GM12878 (cell line): ENCODE data around the gene ATXN1. TPM values are rescaled to one million over a fixed set of nuclear protein-coding genes. Genes with fewer than 3 reads are reported as not detected.
"Not testable (repeated sequence)": the region's sequence is repeated elsewhere in the genome, so short reads cannot be mapped to it uniquely, and the experiment has no call there.

Source experiments
- ATAC-seq: fragments of 200-7000 bp; cut with Tn5 transposase; 3 replicates; pipeline ENCODE4 v1.9.1; 2020; ENCODE audit warnings: mild to moderate bottlenecking, moderate library complexity
- BruUV-seq: library from RNA; stranded (reverse); fragments of 400-500 nt; replicated peaks from 2 replicates; lab custom pipeline; 2021; lab: Mats Ljungman, UMichigan
- CTCF ChIA-PET: fragments of 300-600 bp; sonication (Branson Sonifier 250); formaldehyde crosslinking; extraction: SDS; loops from one replicate; lab custom pipeline; 2021; ENCODE audit warnings: inconsistent platforms; lab: Yijun Ruan, JAX
- POLR2A ChIA-PET: fragments of 350-600 bp; formaldehyde crosslinking; extraction: SDS; loops from one replicate; lab custom pipeline; 2021; ENCODE audit warnings: inconsistent platforms; lab: Charles Lee
- RAD21 ChIA-PET: fragments of 300-600 bp; sonication (Branson Sonifier 250); formaldehyde crosslinking; loops from one replicate; lab custom pipeline; 2023; ENCODE audit warnings: antibody characterized with exemption; ENCODE audit not compliant: unreplicated experiment; lab: Charles Lee
- SMC1A ChIA-PET: fragments of 300-600 bp; sonication (Branson Sonifier 250); formaldehyde crosslinking; loops from one replicate; lab custom pipeline; 2023; ENCODE audit not compliant: unreplicated experiment, uncharacterized antibody; lab: Charles Lee
- DNase-seq: peaks from one replicate; pipeline ENCODE4 v3.0.0-alpha.2; 2011; ENCODE audit warnings: low read depth, low spot score
- FAIRE-seq: peaks from 3 replicates; lab custom pipeline; 2011; peaks lifted over from hg19 to GRCh38; lab: Jason Lieb, UNC
- H2AFZ ChIP-seq: 2 replicates; pipeline ENCODE4 v1.6.0; 2011; ENCODE audit warnings: low read depth, low read length, control low read depth; ENCODE audit not compliant: control insufficient read depth
- H3K27ac ChIP-seq: 2 replicates; pipeline ENCODE4 v1.5.1; 2011; ENCODE audit warnings: control low read depth; ENCODE audit not compliant: control insufficient read depth, insufficient read depth
- H3K27me3 ChIP-seq, 2 experiments: replicated peaks in 1 of 2; 2 replicates each; pipeline versions ENCODE4 v1.6.0 to v1.6.1; 2011; ENCODE audit warnings: low read length in 1 of 2; ENCODE audit not compliant: control insufficient read depth in 2 of 2, insufficient read depth in 2 of 2
- H3K36me3 ChIP-seq, 2 experiments: 2 replicates each; pipeline ENCODE4 v1.5.1; 2011; ENCODE audit warnings: low read length in 1 of 2; ENCODE audit not compliant: control insufficient read depth in 2 of 2, insufficient read depth in 2 of 2
- H3K4me1 ChIP-seq: 2 replicates; pipeline ENCODE4 v1.6.1; 2011; ENCODE audit warnings: mild to moderate bottlenecking, low read length, moderate library complexity, mixed read lengths; ENCODE audit not compliant: control insufficient read depth, insufficient read depth
- H3K4me2 ChIP-seq: 2 replicates; pipeline ENCODE4 v1.6.0; 2011; ENCODE audit warnings: control low read depth; ENCODE audit not compliant: control insufficient read depth, insufficient read depth
- H3K4me3 ChIP-seq: fragments of 200-600 bp; sonication (generic); 2 replicates; pipeline ENCODE4 v1.5.1; 2016
- H3K79me2 ChIP-seq: 2 replicates; pipeline ENCODE4 v1.6.0; 2011; ENCODE audit warnings: low read length; ENCODE audit not compliant: control insufficient read depth, insufficient read depth
- H3K9ac ChIP-seq: 2 replicates; pipeline ENCODE4 v1.8.0; 2011; ENCODE audit warnings: low read length, control low read depth, mixed read lengths; ENCODE audit not compliant: control insufficient read depth, insufficient read depth
- H3K9me3 ChIP-seq: replicated peaks from 3 replicates; pipeline ENCODE4 v1.5.1; 2011; ENCODE audit warnings: mild to moderate bottlenecking, low read length; ENCODE audit not compliant: control insufficient read depth, insufficient read depth
- H4K20me1 ChIP-seq: 2 replicates; pipeline ENCODE4 v1.6.0; 2011; ENCODE audit not compliant: control insufficient read depth, insufficient read depth
- BMI1 ChIP-seq: fragments of 450-650 bp; IDR thresholded peaks from 2 replicates; pipeline ENCODE4 v1.6.1; 2016; ENCODE audit warnings: mild to moderate bottlenecking, moderate library complexity, borderline replicate concordance
- CBX3 ChIP-seq: fragments of 200-600 bp; sonication (generic); IDR thresholded peaks from 2 replicates; pipeline ENCODE4 v1.6.1; 2016; ENCODE audit warnings: low read depth, borderline replicate concordance
- ESRRA ChIP-seq: IDR thresholded peaks from 2 replicates; pipeline ENCODE4 v1.6.1; 2012; ENCODE audit warnings: mild to moderate bottlenecking, low read length, improper control_type of control experiment
- EZH2 ChIP-seq: IDR thresholded peaks from 2 replicates; pipeline ENCODE4 v1.6.1; 2012; ENCODE audit warnings: low read depth, mild to moderate bottlenecking, control low read depth, inconsistent platforms, low read length, borderline replicate concordance; ENCODE audit not compliant: control insufficient read depth
- JUNB ChIP-seq: IDR thresholded peaks from 2 replicates; pipeline ENCODE4 v1.6.1; 2016; ENCODE audit warnings: antibody characterized with exemption, mild to moderate bottlenecking
- MEF2B ChIP-seq: fragments of 450-650 bp; IDR thresholded peaks from 2 replicates; pipeline ENCODE4 v1.6.1; 2018; ENCODE audit warnings: mild to moderate bottlenecking, moderate library complexity; ENCODE audit not compliant: partially characterized antibody, poor library complexity, severe bottlenecking
- NFYB ChIP-seq: IDR thresholded peaks from 2 replicates; pipeline ENCODE4 v1.6.1; 2011; ENCODE audit warnings: low read depth, mild to moderate bottlenecking, low read length, improper control_type of control experiment, moderate library complexity; ENCODE audit not compliant: insufficient read depth
- SMARCA5 ChIP-seq: fragments of 450-650 bp; IDR thresholded peaks from 2 replicates; pipeline ENCODE4 v1.6.1; 2017; ENCODE audit warnings: mild to moderate bottlenecking
- SUPT20H ChIP-seq: IDR thresholded peaks from 2 replicates; pipeline ENCODE4 v1.6.1; 2011; ENCODE audit warnings: low read depth, mild to moderate bottlenecking, low read length, moderate library complexity, borderline replicate concordance; ENCODE audit not compliant: control insufficient read depth
- ZNF274 ChIP-seq: IDR thresholded peaks from one replicate; pipeline ENCODE4 v1.8.0; 2011; ENCODE audit not compliant: insufficient read length, insufficient read depth
- ZNF384 ChIP-seq: IDR thresholded peaks from 2 replicates; pipeline ENCODE4 v1.6.1; 2012; ENCODE audit warnings: low read depth, mild to moderate bottlenecking, low read length, improper control_type of control experiment, borderline replicate concordance
- ZNF622 ChIP-seq: fragments of 450-650 bp; IDR thresholded peaks from 2 replicates; pipeline ENCODE4 v1.6.1; 2017; ENCODE audit warnings: mild to moderate bottlenecking, inconsistent platforms
- WGBS: methylation state at CpG from one replicate; pipeline ENCODE4 v1.1.6; 2016; ENCODE audit warnings: low lambda C conversion rate; ENCODE audit not compliant: insufficient replicate concordance, insufficient coverage; ENCODE audit errors: missing lambda C conversion rate; 5-methylcytosine and 5-hydroxymethylcytosine counted together
- in situ Hi-C: fragments of 300-500 bp; cut with MboI; formaldehyde crosslinking; loops from 9 replicates; pipeline ENCODE4 v1.14.3; 2018; ENCODE audit warnings: mixed read lengths
- intact Hi-C: fragments of 100-400 bp; cut with micrococcal nuclease; formaldehyde crosslinking; loops from one replicate; pipeline ENCODE4 v1.14.2; 2022; ENCODE audit not compliant: unreplicated experiment
- polyA plus RNA-seq, 11 experiments: library from polyadenylated mRNA; depleted of rRNA in 4 of 11; unstranded in 6 of 11; stranded (reverse) in 5 of 11; fragments of >200 nt; fragmentation: Nextera tagmentation in 4 of 11; fragmentation: Illumina TruSeq in 1 of 11; extraction: Ambion mirVana in 4 of 11; extraction: Trizol in 1 of 11; gene quantifications; 1 replicate in 1 of 11; 2 replicates in 10 of 11; pipeline versions ENCODE4 v1.2.1 to v1.2.3, GENCODE V29; 2011 to 2016; ENCODE audit warnings: inconsistent platforms in 2 of 11, missing spikeins in 2 of 11, low read depth in 1 of 11
- total RNA-seq, 4 experiments: library from RNA; depleted of rRNA in 3 of 4; stranded (reverse); fragments of >200 nt in 3 of 4; fragmentation: Illumina TruSeq in 1 of 4; extraction: Trizol in 1 of 4; gene quantifications; 2 replicates each; pipeline versions ENCODE4 v1.2.1 to v1.2.3, GENCODE V29; 2013 to 2021
- TF ChIP-seq, protein P1 (sequence below): IDR thresholded peaks from 2 replicates; pipeline ENCODE4 v1.6.1; 2011; ENCODE audit warnings: borderline replicate concordance, low read depth, mild to moderate bottlenecking, moderate library complexity, mixed read lengths, low read length; ENCODE audit not compliant: insufficient read depth; ENCODE audit errors: extremely low read length
- TF ChIP-seq, protein P2 (sequence below): IDR thresholded peaks from 2 replicates; pipeline ENCODE4 v1.6.1; 2012; ENCODE audit warnings: low read depth, low read length, improper control_type of control experiment

Gene ATXN1
- total and polyA plus RNA-seq, 10 of the 15 experiments (the other 5 are each of a cell fraction or from before 2014, with no cell fraction given) = 12.2 to 51.2 (median 20.5) TPM

- BruUV-seq, DNase-seq, H3K27me3 ChIP-seq, H3K9ac ChIP-seq, H3K9me3 ChIP-seq, H3K4me3 ChIP-seq, intact Hi-C loops, H3K36me3 ChIP-seq, FAIRE-seq, in situ Hi-C loops, H3K27ac ChIP-seq, H3K79me2 ChIP-seq, ATAC-seq, H3K4me2 ChIP-seq, H4K20me1 ChIP-seq, H2AFZ ChIP-seq: not testable (repeated sequence)
- POLR2A ChIA-PET = interaction anchor here (1.0 kb wide), 1 partner anchor 110 kb away, joined by 3 read pairs; no protein-coding TSS in a partner anchor
- CTCF ChIA-PET = interaction anchor here (1.1 to 2.5 kb wide), 6 partner anchors 8 to 195 kb away, joined by 3 to 7 read pairs (median 4); no protein-coding TSS in a partner anchor
- H3K4me1 ChIP-seq = peaks cover 11% of the 10 kb centered on the region
- 67% methylated on average over 3 of the region's 7 CpGs for WGBS
- SMC1A ChIA-PET = interaction anchor here (0.7 to 3.5 kb wide), 7 partner anchors 8 to 303 kb away, joined by 3 to 18 read pairs (median 4); no protein-coding TSS in a partner anchor
- RAD21 ChIA-PET = interaction anchor here (0.9 to 2.4 kb wide), 3 partner anchors 8 to 193 kb away, joined by 3 to 10 read pairs (median 4); no protein-coding TSS in a partner anchor
These were observed 54.8 kb downstream of the ATXN1 start for GRCh38 chr6:16706491-16706890.

DNA sequence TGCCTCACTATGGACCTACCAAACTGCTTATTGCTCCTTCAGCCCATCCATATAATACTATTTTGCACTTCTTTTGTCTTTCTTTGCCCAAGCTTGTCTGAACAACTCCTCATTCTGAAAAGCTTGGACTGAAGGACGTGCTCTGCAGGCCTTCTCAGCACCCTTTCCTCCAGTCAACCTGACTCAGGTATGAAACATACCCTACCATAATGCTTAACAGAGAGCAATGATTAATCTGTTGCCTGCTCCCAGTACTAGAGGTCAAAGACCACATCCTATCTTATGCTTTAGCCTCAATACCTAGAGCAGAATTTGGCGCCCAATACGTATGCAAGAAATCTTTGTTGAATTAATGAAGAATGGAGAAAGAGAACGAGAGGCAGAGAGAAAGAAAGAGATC is 55.2 kb downstream of the ATXN1 start:
- CTCF ChIA-PET = no interaction called here
- Histone ChIP-seq H3K27me3 (no peaks in the 10 kb centered on the region), H3K36me3 (no peaks in the 10 kb centered on the region), H3K79me2 (no peaks in the 10 kb centered on the region; the same call in none of the 2 replicates), H3K9me3 (no peaks in the 10 kb centered on the region; the same call in 2 of the 3 replicates), H3K4me1 (peaks cover 11% of the 10 kb centered on the region), H3K9ac (no peak overlapping the region), H4K20me1 (no peaks in the 10 kb centered on the region), H3K27ac (no peak overlapping the region), H3K4me3 (no peak overlapping the region), H2AFZ (no peak overlapping the region), H3K4me2 (no peak overlapping the region)
- in situ Hi-C loops = no loop called here
- SMC1A ChIA-PET = interaction anchor here (1.6 to 3.5 kb wide), 2 partner anchors 8 to 114 kb away, joined by 4 to 18 read pairs; no protein-coding TSS in a partner anchor
- intact Hi-C loops = no loop called here
- no TSS peak for BruUV-seq
- DNase-seq (no peak), FAIRE-seq (no peak), ATAC-seq (no peak)
- WGBS = 88% methylated on average over 4 of the region's 4 CpGs
- RAD21 ChIA-PET = no interaction called here
- POLR2A ChIA-PET = interaction anchor here (0.6 kb wide), 1 partner anchor 25 kb away, joined by 6 read pairs; no protein-coding TSS in a partner anchor
- no peak for TF ChIP-seq BMI1
- TF ChIP-seq NFYB = no peak
- no peak for TF ChIP-seq ZNF274
- TF ChIP-seq CBX3 = no peak
- TF ChIP-seq, protein P1, sequence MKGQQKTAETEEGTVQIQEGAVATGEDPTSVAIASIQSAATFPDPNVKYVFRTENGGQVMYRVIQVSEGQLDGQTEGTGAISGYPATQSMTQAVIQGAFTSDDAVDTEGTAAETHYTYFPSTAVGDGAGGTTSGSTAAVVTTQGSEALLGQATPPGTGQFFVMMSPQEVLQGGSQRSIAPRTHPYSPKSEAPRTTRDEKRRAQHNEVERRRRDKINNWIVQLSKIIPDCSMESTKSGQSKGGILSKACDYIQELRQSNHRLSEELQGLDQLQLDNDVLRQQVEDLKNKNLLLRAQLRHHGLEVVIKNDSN = no peak
- TF ChIP-seq, protein P2, sequence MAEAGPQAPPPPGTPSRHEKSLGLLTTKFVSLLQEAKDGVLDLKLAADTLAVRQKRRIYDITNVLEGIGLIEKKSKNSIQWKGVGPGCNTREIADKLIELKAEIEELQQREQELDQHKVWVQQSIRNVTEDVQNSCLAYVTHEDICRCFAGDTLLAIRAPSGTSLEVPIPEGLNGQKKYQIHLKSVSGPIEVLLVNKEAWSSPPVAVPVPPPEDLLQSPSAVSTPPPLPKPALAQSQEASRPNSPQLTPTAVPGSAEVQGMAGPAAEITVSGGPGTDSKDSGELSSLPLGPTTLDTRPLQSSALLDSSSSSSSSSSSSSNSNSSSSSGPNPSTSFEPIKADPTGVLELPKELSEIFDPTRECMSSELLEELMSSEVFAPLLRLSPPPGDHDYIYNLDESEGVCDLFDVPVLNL = no peak
- TF ChIP-seq EZH2 = no peak
- TF ChIP-seq ZNF622 = no peak
- TF ChIP-seq SUPT20H = no peak
- no peak for TF ChIP-seq MEF2B
- TF ChIP-seq JUNB = no peak
- no peak for TF ChIP-seq ESRRA
- TF ChIP-seq SMARCA5 = no peak
- no peak for TF ChIP-seq ZNF384
